Activated naive CD4-positive, alpha-beta T cell treated with anti-CD3 and anti-CD28 coated beads, Interleukin-2, amount 50 U/mL, for 16 hours (primary cell): ENCODE measurements around the gene DNASE2B.
"Not testable (repeated sequence)": the region's sequence is repeated elsewhere in the genome, so short reads cannot be mapped to it uniquely, and the experiment has no call there.

ENCODE experiments used
- DNase-seq: peaks from one replicate; pipeline ENCODE4 v3.0.0-alpha.2; 2020

Gene DNASE2B

GRCh38 chr1:84424513-84425149, 26.3 kb downstream of the DNASE2B start:
- no peak for DNase-seq

GRCh38 chr1:84425150-84425896, 27.0 kb downstream of the DNASE2B start:
- DNase-seq = no peak

GRCh38 chr1:84426376-84426775, 28.1 kb downstream of the DNASE2B start:
- no peak for DNase-seq

GRCh38 chr1:84427250-84428188, 29.2 kb downstream of the DNASE2B start:
- no peak for DNase-seq

- no peak for DNase-seq
Observed at GRCh38 chr1:84428235-84428634, 30.0 kb downstream of the DNASE2B start.

- DNase-seq = no peak
Observed at GRCh38 chr1:84429231-84429630, 30.9 kb downstream of the DNASE2B start.

- DNase-seq = no peak
Observed at GRCh38 chr1:84430546-84430945, 32.3 kb downstream of the DNASE2B start.

GRCh38 chr1:84433258-84434080, 35.2 kb downstream of the DNASE2B start:
- peak; percentile 31 for DNase-seq

- no peak for DNase-seq
Observed at GRCh38 chr1:84434081-84434769, 35.9 kb downstream of the DNASE2B start.

- no peak for DNase-seq
Observed at GRCh38 chr1:84434801-84435549, 36.7 kb downstream of the DNASE2B start.

GRCh38 chr1:84436876-84437655, 38.8 kb downstream of the DNASE2B start:
- DNase-seq = no peak

GRCh38 chr1:84442256-84442655, 44.0 kb downstream of the DNASE2B start:
- DNase-seq = no peak

GRCh38 chr1:84442747-84443646, 44.7 kb downstream of the DNASE2B start:
- peak; percentile 15 for DNase-seq

- DNase-seq = not testable (repeated sequence)
Observed at GRCh38 chr1:84448704-84449103, 50.4 kb downstream of the DNASE2B start.

- DNase-seq = no peak
Observed at GRCh38 chr1:84450910-84451309, 52.6 kb downstream of the DNASE2B start.

- DNase-seq = no peak
Observed at GRCh38 chr1:84452436-84452835, 54.2 kb downstream of the DNASE2B start.

- no peak for DNase-seq
Observed at GRCh38 chr1:84462118-84462517, 63.8 kb downstream of the DNASE2B start.
